ENCODE results near the gene ARID1B.

ARID1B gene

GRCh38 chr6:157232161-157232895, 455.1 kb downstream of the ARID1B start:
- Histone ChIP-seq H3K27me3 (no peaks in the 10 kb centered on the region), H3K4me3 (ENCODE audit: low read depth, low read length) (no peak overlapping the region), H3K9me3 (no peaks in the 10 kb centered on the region), H3K36me3 (no peaks in the 10 kb centered on the region), H3K4me1 (peaks cover 5% of the 10 kb centered on the region)
- TF ChIP-seq CTCF (IDR thresholded peaks at IDR 0.05; ENCODE audit: low read depth, low read length): no peak
- DNase-seq: no peak

- H3K4me3 ChIP-seq (ENCODE audit: low read depth, low read length): no peak overlapping the region
- no peaks in the 10 kb centered on the region for H3K36me3 ChIP-seq
- DNase-seq: no peak
- H3K4me1 ChIP-seq: peaks cover 5% of the 10 kb centered on the region
- TF ChIP-seq CTCF (IDR thresholded peaks at IDR 0.05; ENCODE audit: low read depth, low read length): no peak
- H3K27me3 ChIP-seq: no peaks in the 10 kb centered on the region
- H3K9me3 ChIP-seq: no peaks in the 10 kb centered on the region
These were observed 456.0 kb downstream of the ARID1B start for GRCh38 chr6:157233156-157233555.

GRCh38 chr6:157233686-157234085, 456.5 kb downstream of the ARID1B start:
- no peak for DNase-seq
- TF ChIP-seq CTCF (IDR thresholded peaks at IDR 0.05; ENCODE audit: low read depth, low read length): no peak
- Histone ChIP-seq H3K9me3 (no peaks in the 10 kb centered on the region), H3K27me3 (no peaks in the 10 kb centered on the region), H3K4me1 (peaks cover 4% of the 10 kb centered on the region), H3K36me3 (no peaks in the 10 kb centered on the region), H3K4me3 (ENCODE audit: low read depth, low read length) (no peak overlapping the region)

- no peak for DNase-seq
These were observed 458.4 kb downstream of the ARID1B start for GRCh38 chr6:157235600-157236039.

GRCh38 chr6:157236040-157236725, 459.0 kb downstream of the ARID1B start:
- Histone ChIP-seq H3K27me3 (no peaks in the 10 kb centered on the region), H3K9me3 (no peaks in the 10 kb centered on the region), H3K36me3 (no peaks in the 10 kb centered on the region), H3K4me1 (no peaks in the 10 kb centered on the region), H3K4me3 (ENCODE audit: low read depth, low read length) (no peak overlapping the region)
- DNase-seq: no peak
- no peak for TF ChIP-seq CTCF (IDR thresholded peaks at IDR 0.05; ENCODE audit: low read depth, low read length)

More at GRCh38 chr6:157235600-157236039, 458.4 kb downstream of the ARID1B start:
- no peak overlapping the region for H3K4me3 ChIP-seq (ENCODE audit: low read depth, low read length)
- TF ChIP-seq CTCF (IDR thresholded peaks at IDR 0.05; ENCODE audit: low read depth, low read length): no peak
- H3K4me1 ChIP-seq: no peaks in the 10 kb centered on the region
- no peaks in the 10 kb centered on the region for H3K36me3 ChIP-seq
- no peaks in the 10 kb centered on the region for H3K27me3 ChIP-seq
- no peaks in the 10 kb centered on the region for H3K9me3 ChIP-seq

- no peak overlapping the region for H3K4me3 ChIP-seq (ENCODE audit: low read depth, low read length)
- DNase-seq: no peak
- H3K27me3 ChIP-seq: no peaks in the 10 kb centered on the region
- no peak for TF ChIP-seq CTCF (IDR thresholded peaks at IDR 0.05; ENCODE audit: low read depth, low read length)
- H3K4me1 ChIP-seq: no peaks in the 10 kb centered on the region
- H3K36me3 ChIP-seq: no peaks in the 10 kb centered on the region
- H3K9me3 ChIP-seq: no peaks in the 10 kb centered on the region
These were observed 461.2 kb downstream of the ARID1B start for GRCh38 chr6:157238346-157238745.
